Putamen (tissue), 1 donor: Measurements from ENCODE around the gene RSRC1.
"Not testable (repeated sequence)": the region's sequence is repeated elsewhere in the genome, so short reads cannot be mapped to it uniquely, and the experiment has no call there.

Source experiments
- DNase-seq: peaks from one replicate; pipeline ENCODE4 v3.0.0-alpha.2; 2016; ENCODE audit warnings: low spot score

RSRC1 gene

GRCh38 chr3:158109804-158110657 is at the start of gene RSRC1:
RSRC1 (plus strand) TSS chr3:158110089; CDS start chr3:158122105, 12,016 bp downstream.
- peak; percentile 87 for DNase-seq

- not testable (repeated sequence) for DNase-seq
Measured at GRCh38 chr3:158065574-158065973, 44.3 kb upstream of the RSRC1 start.

GRCh38 chr3:158072790-158073189 is 37.1 kb upstream of the RSRC1 start:
- no peak for DNase-seq

- DNase-seq, result no peak
Measured at GRCh38 chr3:158074591-158074990, 35.3 kb upstream of the RSRC1 start.

- no peak for DNase-seq
Measured at GRCh38 chr3:158079599-158079998, 30.3 kb upstream of the RSRC1 start.

GRCh38 chr3:158084651-158085050 is 25.2 kb upstream of the RSRC1 start:
- DNase-seq, result no peak

- DNase-seq, result no peak
Measured at GRCh38 chr3:158085358-158085757, 24.5 kb upstream of the RSRC1 start.

- DNase-seq, result no peak
Measured at GRCh38 chr3:158085931-158086330, 24.0 kb upstream of the RSRC1 start.

GRCh38 chr3:158086361-158086760 is 23.5 kb upstream of the RSRC1 start:
- no peak for DNase-seq

- DNase-seq, result no peak
Measured at GRCh38 chr3:158086776-158087175, 23.1 kb upstream of the RSRC1 start.

- DNase-seq, result no peak
Measured at GRCh38 chr3:158091531-158091930, 18.4 kb upstream of the RSRC1 start.

GRCh38 chr3:158093526-158093925 is 16.4 kb upstream of the RSRC1 start:
- DNase-seq, result no peak

GRCh38 chr3:158094235-158095110 is 15.4 kb upstream of the RSRC1 start:
- no peak for DNase-seq

GRCh38 chr3:158095111-158095813 is 14.6 kb upstream of the RSRC1 start:
- no peak for DNase-seq

- no peak for DNase-seq
Measured at GRCh38 chr3:158095814-158096704, 13.8 kb upstream of the RSRC1 start.

- no peak for DNase-seq
Measured at GRCh38 chr3:158097081-158097592, 12.8 kb upstream of the RSRC1 start.

GRCh38 chr3:158097593-158098308 is 12.1 kb upstream of the RSRC1 start:
- no peak for DNase-seq

GRCh38 chr3:158098309-158098639 is 11.6 kb upstream of the RSRC1 start:
- DNase-seq, result no peak

GRCh38 chr3:158098834-158099424 is 11.0 kb upstream of the RSRC1 start:
- no peak for DNase-seq

GRCh38 chr3:158100681-158101080 is 9.2 kb upstream of the RSRC1 start:
- no peak for DNase-seq
